Placental epithelial cell (primary cell): Measurements from ENCODE around the gene CCSER1. TPM values are rescaled to one million over a fixed set of nuclear protein-coding genes. Genes with fewer than 3 reads are reported as not detected.

Source experiments
- small RNA-seq: library from RNA; depleted of rRNA; stranded (forward); fragments of <200 nt; gene quantifications from one replicate; pipeline ENCODE3, GENCODE V24; 2012
- total RNA-seq: library from RNA; depleted of rRNA; stranded (reverse); fragments of >200 nt; gene quantifications from 2 replicates; pipeline ENCODE4 v1.2.3, GENCODE V29; 2012

CCSER1 gene
- 20.0 and 26.9 TPM in 2 replicates for total RNA-seq

DNA sequence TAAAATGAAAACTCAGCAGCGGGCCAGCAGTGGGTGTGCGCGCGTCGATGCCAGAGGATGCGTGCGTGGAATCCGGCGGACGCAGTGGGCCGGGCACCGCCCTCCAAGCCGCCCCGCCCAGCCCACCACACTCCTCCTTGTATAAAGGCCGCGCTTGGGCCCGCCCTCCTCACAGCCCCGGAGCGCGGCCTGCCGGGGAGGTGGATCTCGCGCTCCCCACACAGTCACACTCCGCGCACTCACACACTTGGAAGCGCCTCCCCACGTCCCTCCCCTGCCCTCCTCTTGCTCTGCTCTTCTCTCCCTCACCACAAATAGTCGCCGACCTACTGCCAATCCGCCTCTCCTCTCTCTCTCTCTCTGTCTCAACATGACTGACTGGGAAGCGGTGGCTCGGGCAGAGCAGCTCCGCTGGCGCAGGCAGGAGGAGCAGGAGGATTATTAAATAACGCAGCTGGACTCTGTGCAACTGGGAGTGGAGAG lies at the start of gene CCSER1:
TSS of gene CCSER1 (plus strand) at position 172 of the 483 bp plus-strand sequence.

Small RNA genes lying within 50 kb of the gene (small RNA-seq; reads per million reads assigned to genes)
- gene AC093729.1 (not detected), gene TMSB4XP8 (0.81 reads per million, percentile 48 among the genes with 10 or more reads in this experiment)

Other genes with a start within 250 kb of the CCSER1 start
- gene MMRN1, start 232.5 kb upstream of the CCSER1 start, total RNA-seq: not detected in 2 replicates